ENCODE results near the gene ZNF516. TPM values are rescaled to one million over a fixed set of nuclear protein-coding genes. Genes with fewer than 3 reads are reported as not detected.

The ZNF516 gene
- total RNA-seq, 1 experiment from 2014 or later: 22.6 TPM

DNA sequence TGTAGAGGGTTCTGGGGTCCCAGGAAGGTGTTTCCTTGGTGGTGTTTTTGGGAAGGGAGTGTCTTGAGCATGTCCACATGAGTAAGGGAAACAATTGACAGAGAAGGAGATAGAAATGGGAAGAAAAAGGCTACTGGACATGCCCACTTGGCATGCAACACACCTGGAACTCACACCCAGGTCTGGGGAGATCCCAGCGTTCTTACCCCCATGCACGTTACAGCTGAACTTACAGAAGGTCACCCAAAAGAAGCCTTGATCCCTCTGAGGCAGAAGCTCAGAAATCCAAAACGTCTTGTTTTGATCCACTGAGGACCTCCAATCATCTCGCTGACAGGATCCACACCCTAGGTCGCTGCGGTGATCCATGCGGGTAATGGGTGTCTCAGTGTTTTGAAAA, 142.0 kb downstream of the ZNF516 start:
- Histone ChIP-seq H2BK15ac (ENCODE audit: low read depth, low read length) (no peak overlapping the region), H2BK12ac (ENCODE audit: insufficient read length, low read depth, low read length) (no peak overlapping the region), H2AFZ (ENCODE audit: low read length) (no peak overlapping the region), H3K79me1 (ENCODE audit: insufficient read depth, low read depth, low read length, poor library complexity, severe bottlenecking) (no peaks in the 10 kb centered on the region), H3K23ac (ENCODE audit: insufficient read length, low read depth, low read length) (no peak overlapping the region), H3K14ac (ENCODE audit: insufficient read depth, low read length) (no peak overlapping the region), H3K18ac (ENCODE audit: insufficient read length, low read depth, low read length) (no peak overlapping the region), H3K4me2 (ENCODE audit: insufficient read depth, insufficient read length, low read length) (no peak overlapping the region), H3K56ac (ENCODE audit: insufficient read length, low read depth, low read length) (no peak overlapping the region), H4K91ac (ENCODE audit: insufficient read length, low read depth, low read length) (no peak overlapping the region), H3K9me3 (ENCODE audit: control insufficient read depth, low read depth, low read length) (no peaks in the 10 kb centered on the region), H3T11ph (ENCODE audit: low read length) (no peak overlapping the region), H2BK5ac (ENCODE audit: insufficient read length, low read length) (no peak overlapping the region), H3K79me2 (ENCODE audit: insufficient read depth, low read length) (no peaks in the 10 kb centered on the region), H2BK20ac (ENCODE audit: low read depth, low read length, poor library complexity, severe bottlenecking) (no peak overlapping the region), H3K4ac (ENCODE audit: low read depth, low read length) (no peak overlapping the region), H4K20me1 (ENCODE audit: control insufficient read depth, insufficient read depth, insufficient read length) (no peaks in the 10 kb centered on the region), H3K27me3 (ENCODE audit: insufficient read depth, low read length) (no peaks in the 10 kb centered on the region), H4K5ac (ENCODE audit: insufficient read length, low read depth, low read length) (no peak overlapping the region), H2BK120ac (ENCODE audit: low read depth, low read length, poor library complexity, severe bottlenecking) (no peak overlapping the region), H3K27ac (ENCODE audit: insufficient read length, low read depth, low read length) (no peak overlapping the region), H3K23me2 (ENCODE audit: insufficient read length, low read depth, low read length, poor library complexity, severe bottlenecking) (no peaks in the 10 kb centered on the region), H3K4me1 (ENCODE audit: insufficient read depth, low read length) (no peaks in the 10 kb centered on the region; the same call in 1 of the 2 replicates), H3K9ac (ENCODE audit: extremely low read depth, insufficient read length, low read length) (no peak overlapping the region), H2AK5ac (ENCODE audit: insufficient read length, low read length) (no peak overlapping the region), H4K8ac (replicated peaks; ENCODE audit: insufficient read length, low read depth, low read length) (no peak overlapping the region)
- Mint-ChIP-seq H3K9me3 (peaks cover 3 to 9% of the 10 kb centered on the region in 2 experiments; a peak in 4 of 5 replicates), H3K27me3 (ENCODE audit: low read depth) (peaks cover 5% of the 10 kb centered on the region), H3K4me1 (peaks cover 9 to 13% of the 10 kb centered on the region in 2 experiments), H3K4me3 (no peak overlapping the region), H3K36me3 (ENCODE audit: insufficient read depth in 1 of 3, low read depth in 3 of 3) (peaks cover 7 to 27% (median 8%) of the 10 kb centered on the region in 3 experiments), H3K27ac (no peak overlapping the region)
- no peak for DNase-seq
- no CpG with 5 or more reads among the region's 7 CpGs for WGBS (ENCODE audit: extremely low coverage, insufficient read length, low lambda C conversion rate)
- TF ChIP-seq CTCF (conservative IDR thresholded peaks at IDR 0.05): no peak

Data from H9 (cell line).